Cardiac muscle cell (in vitro differentiated cells and primary cell): ENCODE results near the gene LRFN2. TPM values are rescaled to one million over a fixed set of nuclear protein-coding genes. Genes with fewer than 3 reads are reported as not detected.

Source experiments
- DNase-seq, 2 donors: peaks; one replicate each; pipeline versions ENCODE4 v3.0.0 to v3.0.0-alpha.2; 2010 to 2017; ENCODE audit warnings: low read depth in 1 of 2, low spot score in 1 of 2
- H3K27ac ChIP-seq: fragments of 200-600 bp; sonication (generic); 2 replicates; pipeline ENCODE4 v1.5.1; 2016
- H3K27me3 ChIP-seq: fragments of 200-600 bp; sonication (generic); 2 replicates; pipeline ENCODE4 v1.6.0; 2016; ENCODE audit warnings: control low read depth
- H3K36me3 ChIP-seq: fragments of 200-600 bp; sonication (generic); 2 replicates; pipeline ENCODE4 v1.5.1; 2016; ENCODE audit warnings: control low read depth
- H3K4me1 ChIP-seq: fragments of 200-600 bp; sonication (generic); 2 replicates; pipeline ENCODE4 v1.8.1; 2017; ENCODE audit warnings: low read depth, mild to moderate bottlenecking, mixed run types
- H3K4me3 ChIP-seq: fragments of 200-600 bp; sonication (generic); 2 replicates; pipeline ENCODE4 v1.5.1; 2016; ENCODE audit warnings: mild to moderate bottlenecking
- H3K9me3 ChIP-seq: fragments of 200-600 bp; sonication (generic); 2 replicates; pipeline ENCODE4 v1.5.1; 2017; ENCODE audit warnings: low read depth, mild to moderate bottlenecking, control low read depth
- polyA plus RNA-seq: library from polyadenylated mRNA; unstranded; fragments of >200 nt; fragmentation: Nextera tagmentation; extraction: Ambion mirVana; gene quantifications from 2 replicates; pipeline ENCODE4 v1.2.1, GENCODE V29; 2016
- total RNA-seq: library from RNA; depleted of rRNA; stranded (reverse); fragments of >200 nt; gene quantifications from 2 replicates; pipeline ENCODE4 v1.2.3, GENCODE V29; 2016
- TF ChIP-seq, protein P1 (sequence below): IDR thresholded peaks from 2 replicates; pipeline ENCODE4 v1.5.1; 2012; ENCODE audit warnings: low read depth, mild to moderate bottlenecking, low read length

The LRFN2 gene
- total and polyA plus RNA-seq, 2 experiments from 2014 or later: 0.15 TPM; not detected in 1

DNA sequence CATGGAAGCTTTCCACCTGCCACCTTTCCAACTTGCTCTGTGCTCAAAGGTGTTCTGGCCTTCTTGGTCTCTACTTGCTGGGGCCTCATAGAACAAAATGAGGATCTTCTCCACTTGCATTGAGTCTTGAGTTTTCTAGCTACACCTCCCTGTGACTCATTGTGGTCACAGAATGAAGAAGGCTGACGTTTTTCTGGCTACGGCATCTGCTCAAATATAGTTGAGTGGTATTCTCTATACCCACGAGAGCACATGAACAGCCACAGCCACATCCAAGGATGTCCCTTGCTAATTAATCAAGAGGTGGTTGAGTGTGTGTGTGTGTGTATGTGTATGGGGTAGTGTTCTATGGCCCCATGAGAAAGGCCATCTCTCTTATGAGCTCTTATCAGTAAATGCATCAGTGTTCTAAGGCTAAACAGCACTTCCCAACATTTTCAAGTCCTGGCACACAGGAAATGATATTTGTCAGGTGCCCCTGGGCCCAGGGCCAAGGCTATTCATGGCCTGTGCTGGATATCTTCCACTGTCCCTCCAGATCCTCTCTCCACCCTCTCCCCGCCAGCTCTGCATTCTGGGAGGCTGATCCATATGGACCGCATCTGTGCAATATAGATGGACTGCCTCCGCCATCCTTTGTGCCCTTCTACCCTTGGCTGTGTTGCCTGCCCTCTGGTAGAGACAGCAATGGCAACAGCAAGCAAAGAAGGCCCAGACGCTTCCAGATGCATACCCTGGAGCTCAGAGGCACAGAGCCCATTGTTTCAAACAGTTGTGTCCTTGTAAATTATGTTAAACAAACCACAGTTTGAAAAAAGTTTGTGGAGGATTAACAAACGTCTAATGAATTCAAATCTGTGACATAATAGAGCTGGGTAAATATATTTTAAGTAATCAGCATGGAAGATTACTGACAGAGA lies 150.2 kb downstream of the LRFN2 start:
- H3K4me1 ChIP-seq: no peaks in the 10 kb centered on the region
- DNase-seq: peak in 1 of 2 donors; percentile 30
- no peak overlapping the region for H3K27ac ChIP-seq
- no peak overlapping the region for H3K4me3 ChIP-seq
- peaks cover 15% of the 10 kb centered on the region for H3K27me3 ChIP-seq
- TF ChIP-seq, protein P1, sequence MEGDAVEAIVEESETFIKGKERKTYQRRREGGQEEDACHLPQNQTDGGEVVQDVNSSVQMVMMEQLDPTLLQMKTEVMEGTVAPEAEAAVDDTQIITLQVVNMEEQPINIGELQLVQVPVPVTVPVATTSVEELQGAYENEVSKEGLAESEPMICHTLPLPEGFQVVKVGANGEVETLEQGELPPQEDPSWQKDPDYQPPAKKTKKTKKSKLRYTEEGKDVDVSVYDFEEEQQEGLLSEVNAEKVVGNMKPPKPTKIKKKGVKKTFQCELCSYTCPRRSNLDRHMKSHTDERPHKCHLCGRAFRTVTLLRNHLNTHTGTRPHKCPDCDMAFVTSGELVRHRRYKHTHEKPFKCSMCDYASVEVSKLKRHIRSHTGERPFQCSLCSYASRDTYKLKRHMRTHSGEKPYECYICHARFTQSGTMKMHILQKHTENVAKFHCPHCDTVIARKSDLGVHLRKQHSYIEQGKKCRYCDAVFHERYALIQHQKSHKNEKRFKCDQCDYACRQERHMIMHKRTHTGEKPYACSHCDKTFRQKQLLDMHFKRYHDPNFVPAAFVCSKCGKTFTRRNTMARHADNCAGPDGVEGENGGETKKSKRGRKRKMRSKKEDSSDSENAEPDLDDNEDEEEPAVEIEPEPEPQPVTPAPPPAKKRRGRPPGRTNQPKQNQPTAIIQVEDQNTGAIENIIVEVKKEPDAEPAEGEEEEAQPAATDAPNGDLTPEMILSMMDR: no peak
- no peaks in the 10 kb centered on the region for H3K9me3 ChIP-seq
- no peaks in the 10 kb centered on the region for H3K36me3 ChIP-seq

- TF ChIP-seq, protein P1: no peak
Observed at GRCh38 chr6:40432982-40433381, 154.2 kb downstream of the LRFN2 start.

DNA sequence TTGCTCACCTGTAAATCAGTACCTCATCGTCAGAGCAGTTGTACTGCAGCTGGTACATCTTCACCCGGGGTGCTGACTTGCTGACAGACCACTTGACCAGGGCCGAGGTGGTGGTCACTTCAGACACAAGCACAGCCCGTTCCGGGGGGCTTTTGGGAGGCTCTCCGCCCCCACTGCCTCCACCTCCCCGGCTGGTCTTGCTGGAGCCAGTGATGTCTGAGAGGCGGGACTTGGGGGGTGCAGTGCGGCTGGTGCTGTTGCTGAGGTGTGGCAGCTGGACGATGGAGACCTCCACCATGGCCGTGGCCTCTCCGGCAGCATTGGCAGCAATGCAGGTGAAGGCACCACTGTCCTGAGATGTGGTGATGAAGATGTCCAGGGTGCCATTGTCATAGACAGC lies 155.5 kb downstream of the LRFN2 start:
- TF ChIP-seq, protein P1: no peak
- Histone ChIP-seq H3K4me3 (no peak overlapping the region), H3K4me1 (no peaks in the 10 kb centered on the region), H3K9me3 (no peaks in the 10 kb centered on the region), H3K27ac (no peak overlapping the region), H3K36me3 (no peaks in the 10 kb centered on the region), H3K27me3 (peaks cover 48% of the 10 kb centered on the region)
- DNase-seq: no peak

More at GRCh38 chr6:40432982-40433381, 154.2 kb downstream of the LRFN2 start:
- DNase-seq: no peak
- Histone ChIP-seq H3K36me3 (no peaks in the 10 kb centered on the region), H3K9me3 (no peaks in the 10 kb centered on the region), H3K27ac (no peak overlapping the region), H3K4me3 (no peak overlapping the region), H3K4me1 (no peaks in the 10 kb centered on the region), H3K27me3 (peaks cover 36% of the 10 kb centered on the region)

GRCh38 chr6:40427196-40427595 lies 160.0 kb downstream of the LRFN2 start:
- no peak for DNase-seq

DNA sequence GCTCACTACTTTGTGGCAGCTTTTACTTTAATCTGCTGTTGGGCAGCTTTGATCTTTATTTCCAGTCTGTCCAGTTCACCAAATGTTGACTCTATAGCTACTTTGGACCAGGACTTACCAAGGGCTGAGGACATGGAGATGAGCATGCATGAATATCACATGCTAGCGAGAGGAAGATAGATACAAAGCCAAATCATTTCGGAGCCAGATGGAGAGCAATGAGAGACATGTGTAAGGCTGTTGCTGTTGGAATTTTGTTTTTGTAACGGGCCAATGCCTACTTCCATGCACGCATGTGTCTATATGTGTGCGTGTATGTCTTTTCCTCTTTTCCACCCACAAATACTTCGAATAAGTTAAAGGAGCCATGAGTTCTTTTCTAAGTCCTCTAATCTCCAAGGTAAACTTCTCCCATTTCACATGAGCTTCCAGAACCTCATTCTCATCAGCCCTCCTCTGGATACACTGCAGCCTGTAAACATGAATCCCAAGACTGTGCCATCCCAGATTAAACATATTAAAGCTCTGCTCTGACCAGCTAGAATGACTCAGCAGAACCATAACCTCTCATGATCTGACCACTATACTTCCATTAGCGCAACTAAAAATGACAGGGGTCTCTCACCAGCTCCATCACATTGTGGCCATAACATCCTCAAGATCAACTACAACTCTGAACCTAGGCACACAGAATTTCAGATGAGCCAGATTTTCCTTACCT lies 160.7 kb downstream of the LRFN2 start:
- Histone ChIP-seq H3K9me3 (no peaks in the 10 kb centered on the region), H3K27me3 (peaks cover 63% of the 10 kb centered on the region), H3K36me3 (no peaks in the 10 kb centered on the region), H3K27ac (no peak overlapping the region), H3K4me3 (no peak overlapping the region), H3K4me1 (peaks cover 4% of the 10 kb centered on the region)
- TF ChIP-seq, protein P1: no peak
- DNase-seq: no peak

More at GRCh38 chr6:40427196-40427595, 160.0 kb downstream of the LRFN2 start:
- H3K4me3 ChIP-seq: no peak overlapping the region
- no peaks in the 10 kb centered on the region for H3K36me3 ChIP-seq
- peaks cover 58% of the 10 kb centered on the region for H3K27me3 ChIP-seq
- H3K27ac ChIP-seq: no peak overlapping the region
- H3K9me3 ChIP-seq: no peaks in the 10 kb centered on the region
- TF ChIP-seq, protein P1: no peak
- H3K4me1 ChIP-seq: peaks cover 4% of the 10 kb centered on the region
